ENCODE results near the gene SULF2.

The SULF2 gene

GRCh38 chr20:47821481-47822100, 36.3 kb upstream of the SULF2 start:
- Histone ChIP-seq H3K27me3 (ENCODE audit: insufficient read depth, low read depth) (peaks cover 58% of the 10 kb centered on the region), H2AFZ (ENCODE audit: low read depth) (no peak overlapping the region)

GRCh38 chr20:47818996-47819609, 33.8 kb upstream of the SULF2 start:
- no peak overlapping the region for H3K27ac ChIP-seq

More at GRCh38 chr20:47821481-47822100, 36.3 kb upstream of the SULF2 start:
- Histone ChIP-seq H3K36me3 (ENCODE audit: insufficient read depth) (no peaks in the 10 kb centered on the region), H3K79me2 (ENCODE audit: insufficient read depth, low read depth) (no peaks in the 10 kb centered on the region), H3K4me1 (ENCODE audit: low read depth, poor library complexity, severe bottlenecking) (no peaks in the 10 kb centered on the region), H3K4me3 (IDR thresholded peaks at IDR 0.05; ENCODE audit: insufficient read depth, low read depth, low read length) (no peak overlapping the region), H3K9ac (no peak overlapping the region), H4K20me1 (ENCODE audit: insufficient read depth) (no peaks in the 10 kb centered on the region), H3K4me2 (no peak overlapping the region), H3K27ac (no peak overlapping the region)
- no peak for TF ChIP-seq CTCF (conservative IDR thresholded peaks at IDR 0.05; ENCODE audit: low read depth, low read length)

GRCh38 chr20:47818466-47818865, 33.2 kb upstream of the SULF2 start:
- H3K27me3 ChIP-seq (ENCODE audit: insufficient read depth, low read depth): peaks cover 60% of the 10 kb centered on the region
- H3K4me1 ChIP-seq (ENCODE audit: low read depth, poor library complexity, severe bottlenecking): no peaks in the 10 kb centered on the region
- no peak overlapping the region for H3K9ac ChIP-seq
- no peaks in the 10 kb centered on the region for H3K36me3 ChIP-seq (ENCODE audit: insufficient read depth)
- no peak overlapping the region for H3K4me2 ChIP-seq
- H4K20me1 ChIP-seq (ENCODE audit: insufficient read depth): no peaks in the 10 kb centered on the region
- TF ChIP-seq CTCF (conservative IDR thresholded peaks at IDR 0.05; ENCODE audit: low read depth, low read length): no peak
- no peaks in the 10 kb centered on the region for H3K79me2 ChIP-seq (ENCODE audit: insufficient read depth, low read depth)
- no peak overlapping the region for H2AFZ ChIP-seq (ENCODE audit: low read depth)
- H3K27ac ChIP-seq: no peak overlapping the region
- H3K4me3 ChIP-seq (IDR thresholded peaks at IDR 0.05; ENCODE audit: insufficient read depth, low read depth, low read length): no peak overlapping the region

More at GRCh38 chr20:47818996-47819609, 33.8 kb upstream of the SULF2 start:
- Histone ChIP-seq H4K20me1 (ENCODE audit: insufficient read depth) (no peaks in the 10 kb centered on the region), H3K36me3 (ENCODE audit: insufficient read depth) (no peaks in the 10 kb centered on the region), H3K9ac (no peak overlapping the region), H3K4me3 (IDR thresholded peaks at IDR 0.05; ENCODE audit: insufficient read depth, low read depth, low read length) (no peak overlapping the region), H2AFZ (ENCODE audit: low read depth) (no peak overlapping the region), H3K79me2 (ENCODE audit: insufficient read depth, low read depth) (no peaks in the 10 kb centered on the region), H3K4me2 (no peak overlapping the region), H3K27me3 (ENCODE audit: insufficient read depth, low read depth) (peaks cover 60% of the 10 kb centered on the region), H3K4me1 (ENCODE audit: low read depth, poor library complexity, severe bottlenecking) (no peaks in the 10 kb centered on the region)
- no peak for TF ChIP-seq CTCF (conservative IDR thresholded peaks at IDR 0.05; ENCODE audit: low read depth, low read length)

- Histone ChIP-seq H3K4me1 (ENCODE audit: low read depth, poor library complexity, severe bottlenecking) (no peaks in the 10 kb centered on the region), H3K79me2 (ENCODE audit: insufficient read depth, low read depth) (no peaks in the 10 kb centered on the region), H4K20me1 (ENCODE audit: insufficient read depth) (no peaks in the 10 kb centered on the region), H3K27me3 (ENCODE audit: insufficient read depth, low read depth) (peaks cover 58% of the 10 kb centered on the region), H3K9ac (no peak overlapping the region), H2AFZ (ENCODE audit: low read depth) (no peak overlapping the region), H3K4me2 (no peak overlapping the region), H3K4me3 (IDR thresholded peaks at IDR 0.05; ENCODE audit: insufficient read depth, low read depth, low read length) (no peak overlapping the region), H3K27ac (no peak overlapping the region), H3K36me3 (ENCODE audit: insufficient read depth) (no peaks in the 10 kb centered on the region)
- TF ChIP-seq CTCF (conservative IDR thresholded peaks at IDR 0.05; ENCODE audit: low read depth, low read length): no peak
Measured at GRCh38 chr20:47818016-47818415, 32.7 kb upstream of the SULF2 start.

Data from KMS-11 (cell line).